Measurements from ENCODE around the gene STAU1.

DNA sequence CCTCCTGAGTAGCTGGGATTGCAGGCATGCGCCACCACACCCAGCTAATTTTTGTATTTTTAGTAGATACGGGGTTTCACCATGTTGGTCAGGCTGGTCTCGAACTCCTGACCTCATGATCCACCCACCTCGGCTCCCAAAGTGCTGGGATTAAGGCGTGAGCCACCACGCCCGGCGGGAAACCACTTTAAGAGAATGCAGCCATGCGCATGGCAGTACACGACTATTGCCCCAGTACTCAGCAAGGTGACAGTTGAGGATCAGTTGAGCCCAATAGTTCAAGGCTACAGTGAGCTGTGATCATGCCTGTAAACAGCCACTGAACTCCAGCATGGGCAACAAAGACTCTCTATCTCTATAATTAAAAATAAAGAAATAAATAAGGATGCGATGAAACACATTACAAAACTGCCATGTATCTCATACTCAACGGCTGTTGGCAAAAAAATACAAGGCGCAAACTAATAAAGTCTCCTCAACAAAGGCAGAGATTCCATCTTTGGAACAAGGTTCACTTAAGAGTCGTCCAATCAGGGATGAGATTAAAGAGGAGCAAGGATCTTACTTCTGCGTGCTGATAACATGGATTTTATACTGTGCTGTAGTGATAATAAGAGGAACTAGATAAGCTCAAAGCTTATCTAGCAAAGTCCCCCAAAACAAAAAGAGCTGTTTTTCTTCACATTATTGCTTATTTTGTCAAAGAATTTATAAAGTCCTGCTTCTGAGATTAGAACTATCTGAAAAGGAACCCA lies 51.1 kb downstream of the STAU1 start:
- no peak for TF ChIP-seq SUZ12 (IDR thresholded peaks at IDR 0.05; ENCODE audit: unreplicated experiment)
- TF ChIP-seq POLR2A (IDR thresholded peaks at IDR 0.05; ENCODE audit: low read depth, low read length) = no peak
- TF ChIP-seq, protein P1, sequence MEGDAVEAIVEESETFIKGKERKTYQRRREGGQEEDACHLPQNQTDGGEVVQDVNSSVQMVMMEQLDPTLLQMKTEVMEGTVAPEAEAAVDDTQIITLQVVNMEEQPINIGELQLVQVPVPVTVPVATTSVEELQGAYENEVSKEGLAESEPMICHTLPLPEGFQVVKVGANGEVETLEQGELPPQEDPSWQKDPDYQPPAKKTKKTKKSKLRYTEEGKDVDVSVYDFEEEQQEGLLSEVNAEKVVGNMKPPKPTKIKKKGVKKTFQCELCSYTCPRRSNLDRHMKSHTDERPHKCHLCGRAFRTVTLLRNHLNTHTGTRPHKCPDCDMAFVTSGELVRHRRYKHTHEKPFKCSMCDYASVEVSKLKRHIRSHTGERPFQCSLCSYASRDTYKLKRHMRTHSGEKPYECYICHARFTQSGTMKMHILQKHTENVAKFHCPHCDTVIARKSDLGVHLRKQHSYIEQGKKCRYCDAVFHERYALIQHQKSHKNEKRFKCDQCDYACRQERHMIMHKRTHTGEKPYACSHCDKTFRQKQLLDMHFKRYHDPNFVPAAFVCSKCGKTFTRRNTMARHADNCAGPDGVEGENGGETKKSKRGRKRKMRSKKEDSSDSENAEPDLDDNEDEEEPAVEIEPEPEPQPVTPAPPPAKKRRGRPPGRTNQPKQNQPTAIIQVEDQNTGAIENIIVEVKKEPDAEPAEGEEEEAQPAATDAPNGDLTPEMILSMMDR (IDR thresholded peaks at IDR 0.05 in 2 of 3, conservative IDR thresholded peaks at IDR 0.05 in 1 of 3; ENCODE audit: control insufficient read depth in 2 of 3, extremely low read depth in 1 of 3, insufficient read depth in 1 of 3, low read depth in 3 of 3, low read length in 3 of 3) = no peak
- no peak for TF ChIP-seq ZNF207 (IDR thresholded peaks at IDR 0.05; ENCODE audit: borderline replicate concordance)
- no peak for TF ChIP-seq RAD21 (IDR thresholded peaks at IDR 0.05; ENCODE audit: insufficient read depth, low read depth, low read length)
- no peak for TF ChIP-seq MYB (IDR thresholded peaks at IDR 0.05; ENCODE audit: borderline replicate concordance, low read depth, low read length)
- TF ChIP-seq NR2C2 (IDR thresholded peaks at IDR 0.05; ENCODE audit: borderline replicate concordance, control insufficient read depth, insufficient read length, low read depth) = no peak
- TF ChIP-seq, protein P2, sequence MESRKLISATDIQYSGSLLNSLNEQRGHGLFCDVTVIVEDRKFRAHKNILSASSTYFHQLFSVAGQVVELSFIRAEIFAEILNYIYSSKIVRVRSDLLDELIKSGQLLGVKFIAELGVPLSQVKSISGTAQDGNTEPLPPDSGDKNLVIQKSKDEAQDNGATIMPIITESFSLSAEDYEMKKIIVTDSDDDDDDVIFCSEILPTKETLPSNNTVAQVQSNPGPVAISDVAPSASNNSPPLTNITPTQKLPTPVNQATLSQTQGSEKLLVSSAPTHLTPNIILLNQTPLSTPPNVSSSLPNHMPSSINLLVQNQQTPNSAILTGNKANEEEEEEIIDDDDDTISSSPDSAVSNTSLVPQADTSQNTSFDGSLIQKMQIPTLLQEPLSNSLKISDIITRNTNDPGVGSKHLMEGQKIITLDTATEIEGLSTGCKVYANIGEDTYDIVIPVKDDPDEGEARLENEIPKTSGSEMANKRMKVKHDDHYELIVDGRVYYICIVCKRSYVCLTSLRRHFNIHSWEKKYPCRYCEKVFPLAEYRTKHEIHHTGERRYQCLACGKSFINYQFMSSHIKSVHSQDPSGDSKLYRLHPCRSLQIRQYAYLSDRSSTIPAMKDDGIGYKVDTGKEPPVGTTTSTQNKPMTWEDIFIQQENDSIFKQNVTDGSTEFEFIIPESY (IDR thresholded peaks at IDR 0.05) = no peak
- TF ChIP-seq, protein P3, sequence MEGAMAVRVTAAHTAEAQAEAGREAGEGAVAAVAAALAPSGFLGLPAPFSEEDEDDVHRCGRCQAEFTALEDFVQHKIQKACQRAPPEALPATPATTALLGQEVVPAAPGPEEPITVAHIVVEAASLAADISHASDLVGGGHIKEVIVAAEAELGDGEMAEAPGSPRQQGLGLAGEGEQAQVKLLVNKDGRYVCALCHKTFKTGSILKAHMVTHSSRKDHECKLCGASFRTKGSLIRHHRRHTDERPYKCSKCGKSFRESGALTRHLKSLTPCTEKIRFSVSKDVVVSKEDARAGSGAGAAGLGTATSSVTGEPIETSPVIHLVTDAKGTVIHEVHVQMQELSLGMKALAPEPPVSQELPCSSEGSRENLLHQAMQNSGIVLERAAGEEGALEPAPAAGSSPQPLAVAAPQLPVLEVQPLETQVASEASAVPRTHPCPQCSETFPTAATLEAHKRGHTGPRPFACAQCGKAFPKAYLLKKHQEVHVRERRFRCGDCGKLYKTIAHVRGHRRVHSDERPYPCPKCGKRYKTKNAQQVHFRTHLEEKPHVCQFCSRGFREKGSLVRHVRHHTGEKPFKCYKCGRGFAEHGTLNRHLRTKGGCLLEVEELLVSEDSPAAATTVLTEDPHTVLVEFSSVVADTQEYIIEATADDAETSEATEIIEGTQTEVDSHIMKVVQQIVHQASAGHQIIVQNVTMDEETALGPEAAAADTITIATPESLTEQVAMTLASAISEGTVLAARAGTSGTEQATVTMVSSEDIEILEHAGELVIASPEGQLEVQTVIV (IDR thresholded peaks at IDR 0.05; ENCODE audit: borderline replicate concordance, partially characterized antibody) = no peak
